ENCODE results near the gene ZNF638.

The ZNF638 gene

GRCh38 chr2:71465961-71466300 is 134.3 kb downstream of the ZNF638 start:
- TF ChIP-seq ZFX (IDR thresholded peaks at IDR 0.05): no peak
- no peak for TF ChIP-seq CTCF (conservative IDR thresholded peaks at IDR 0.05)
- H3K27ac ChIP-seq: no peak overlapping the region; the same call in 1 of the 2 replicates

DNA sequence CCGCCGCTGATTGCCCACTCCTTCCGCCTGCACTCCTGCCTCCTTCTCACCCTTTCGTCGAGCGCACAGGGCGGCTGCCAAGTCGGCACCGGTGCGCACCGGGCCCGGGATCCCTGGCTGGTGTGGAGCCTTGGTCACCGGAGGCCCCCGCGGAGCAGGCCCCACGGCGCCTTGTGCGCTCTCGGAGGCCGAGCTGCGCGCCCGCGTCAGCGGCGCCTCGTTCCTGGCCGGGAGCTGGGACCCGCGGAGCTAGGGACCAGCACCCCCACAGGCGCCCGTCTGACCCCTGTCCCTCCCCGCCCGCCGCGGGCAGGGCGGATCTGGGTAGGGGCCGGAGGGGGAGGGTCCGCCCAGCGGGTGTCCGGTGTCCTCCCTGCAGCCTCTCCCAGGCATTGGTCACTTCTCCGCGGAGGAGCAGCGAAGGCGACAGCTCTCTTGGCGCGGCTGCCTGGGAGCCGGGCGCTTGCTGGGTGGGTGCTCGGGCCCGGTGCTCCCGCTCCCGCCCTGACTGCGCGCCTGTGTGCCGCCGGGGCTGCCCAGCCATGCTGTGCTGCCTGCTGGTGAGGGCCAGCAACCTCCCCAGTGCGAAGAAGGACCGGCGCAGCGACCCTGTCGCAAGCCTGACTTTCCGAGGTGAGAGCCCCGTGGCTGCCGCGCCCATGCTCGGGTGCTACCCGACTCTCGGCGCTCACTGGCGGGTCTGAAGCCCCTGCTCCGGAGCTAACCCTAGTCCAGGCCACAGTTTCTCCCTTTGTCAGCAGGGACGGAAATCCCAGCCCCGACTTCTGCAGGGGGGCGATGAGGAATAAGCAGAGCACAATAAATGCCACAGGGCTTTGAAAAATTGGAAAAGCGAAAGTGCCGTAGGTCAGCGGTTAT is 135.0 kb downstream of the ZNF638 start:
- TF ChIP-seq ZFX (IDR thresholded peaks at IDR 0.05): no peak
- no peak for TF ChIP-seq CTCF (conservative IDR thresholded peaks at IDR 0.05)
- H3K27ac ChIP-seq: peak overlapping the region; percentile 25; the same call in 1 of the 2 replicates

GRCh38 chr2:71467180-71467815 is 135.7 kb downstream of the ZNF638 start:
- no peak overlapping the region for H3K27ac ChIP-seq
- 0 out of 2 replicates have a peak, but pooled peaks have one; percentile 2 for TF ChIP-seq CTCF (conservative IDR thresholded peaks at IDR 0.05)
- TF ChIP-seq ZFX (IDR thresholded peaks at IDR 0.05): no peak

DNA sequence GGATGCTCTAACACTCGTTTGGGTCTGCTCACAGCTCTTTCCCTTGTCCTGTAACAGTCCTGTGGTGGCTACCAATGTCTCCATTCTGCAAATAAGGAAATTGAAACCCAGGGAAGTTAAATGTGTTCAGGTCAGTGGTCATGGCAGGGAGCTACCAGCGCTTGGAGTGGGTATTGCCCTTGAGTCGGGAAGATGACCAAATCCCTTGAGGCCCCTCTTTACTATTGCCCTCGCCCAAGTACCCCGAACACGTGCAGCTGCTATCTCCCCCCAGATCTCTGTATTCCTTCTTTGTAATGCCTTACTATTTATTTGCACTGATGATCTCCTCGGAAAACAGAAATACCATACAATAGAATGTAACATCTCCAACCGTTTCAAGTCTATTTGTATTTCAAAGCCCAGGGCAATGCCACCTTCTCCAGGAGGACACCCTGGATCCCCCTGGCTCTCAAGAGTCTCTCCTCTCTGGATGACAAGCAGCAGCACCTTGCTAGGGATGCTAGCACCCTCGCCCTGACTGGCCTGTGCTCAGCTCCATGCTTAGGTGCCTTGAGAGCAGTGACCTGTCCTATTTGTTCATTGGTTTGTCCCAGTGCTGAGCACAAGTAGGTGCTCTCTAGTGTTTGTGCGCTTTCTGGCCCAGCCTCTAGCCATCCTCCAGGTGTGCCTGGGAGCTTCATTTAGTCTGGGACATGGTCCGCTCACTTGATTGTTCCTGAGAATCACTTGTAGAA is 136.9 kb downstream of the ZNF638 start:
- no peak overlapping the region for H3K27ac ChIP-seq

DNA sequence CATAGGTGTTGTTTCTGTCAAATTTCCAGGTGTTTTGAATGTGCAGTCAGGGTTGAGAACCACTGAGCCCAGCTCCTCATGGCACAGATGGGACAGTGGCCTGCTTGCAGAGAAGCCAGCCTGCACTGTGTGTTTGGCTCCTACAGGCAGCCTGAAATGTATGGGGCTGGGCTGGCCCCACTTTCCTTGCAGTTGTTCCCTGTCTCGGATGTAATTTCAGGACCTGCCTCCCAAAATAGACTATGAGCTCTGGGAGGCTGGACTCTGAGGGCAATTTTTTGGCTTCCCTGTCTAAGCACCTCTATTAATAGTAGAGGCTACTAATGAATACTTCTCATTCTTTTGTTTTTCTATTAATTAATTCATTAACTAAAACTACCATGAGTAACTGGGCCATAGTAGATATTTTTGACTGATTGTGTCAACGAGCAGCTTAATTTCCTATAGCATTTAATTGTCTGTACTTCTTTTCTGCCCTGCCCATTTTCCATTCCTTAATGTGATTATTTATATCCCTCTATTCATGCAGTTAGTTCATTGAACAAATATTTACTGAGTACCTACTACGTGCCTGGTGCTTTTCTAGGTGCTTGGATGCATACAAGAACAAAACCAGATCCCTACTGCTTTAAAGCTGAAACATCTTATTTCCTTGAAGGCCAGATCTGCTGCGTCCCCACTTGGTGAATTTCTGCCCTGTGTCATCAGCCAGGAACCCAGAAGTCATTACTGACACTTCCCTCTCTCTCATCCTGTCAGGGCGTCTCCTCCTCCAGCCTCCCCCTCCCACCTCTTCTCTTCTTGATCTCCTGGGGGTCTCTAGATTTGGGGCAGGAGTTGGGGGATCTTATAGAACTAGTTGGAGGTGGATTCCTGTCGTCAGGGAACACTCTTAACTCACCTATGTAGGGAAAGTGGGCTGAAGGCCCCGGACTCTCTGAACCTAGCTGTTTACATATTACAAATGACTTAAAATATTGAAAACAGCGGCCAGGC is 138.1 kb downstream of the ZNF638 start:
- TF ChIP-seq CTCF (conservative IDR thresholded peaks at IDR 0.05): no peak
- TF ChIP-seq ZFX (IDR thresholded peaks at IDR 0.05): no peak
- no peak overlapping the region for H3K27ac ChIP-seq

More for the DNA sequence above, 136.9 kb downstream of the ZNF638 start:
- TF ChIP-seq CTCF (conservative IDR thresholded peaks at IDR 0.05) (no peak), ZFX (IDR thresholded peaks at IDR 0.05) (no peak)

- no peak for TF ChIP-seq CTCF (conservative IDR thresholded peaks at IDR 0.05)
- no peak for TF ChIP-seq ZFX (IDR thresholded peaks at IDR 0.05)
- no peak overlapping the region for H3K27ac ChIP-seq
Observed at GRCh38 chr2:71471276-71471675, 139.7 kb downstream of the ZNF638 start.

All from C4-2B (cell line).